HL-60 (cell line): ENCODE results near the gene SMG6.

Experiments used
- DNase-seq, 2 experiments: peaks; one replicate each; pipeline ENCODE4 v3.0.0-alpha.2; 2010 to 2020; ENCODE audit warnings: low read depth in 1 of 2, low spot score in 1 of 2
- H3K27ac ChIP-seq: fragments of 250-450 bp; sonication (Bioruptor Pico); replicated peaks from 2 replicates; pipeline ENCODE4 v1.5.1; 2020; ENCODE audit warnings: mild to moderate bottlenecking, moderate library complexity
- H3K27me3 ChIP-seq: fragments of 250-450 bp; sonication (Bioruptor Pico); 2 replicates; pipeline ENCODE4 v1.5.1; 2021; ENCODE audit warnings: mild to moderate bottlenecking, moderate library complexity; ENCODE audit not compliant: insufficient read depth, poor library complexity, severe bottlenecking
- H3K4me3 ChIP-seq: replicated peaks from 2 replicates; pipeline ENCODE4 v1.5.1; 2011; ENCODE audit warnings: mild to moderate bottlenecking, control low read depth, low read length; ENCODE audit not compliant: insufficient read depth
- CTCF ChIP-seq: IDR thresholded peaks from one replicate; pipeline ENCODE4 v1.5.1; 2011; ENCODE audit warnings: low read length, control low read depth, inconsistent platforms; ENCODE audit not compliant: insufficient read depth
- GABPA ChIP-seq: IDR thresholded peaks from 2 replicates; pipeline ENCODE4 v1.6.1; 2012; ENCODE audit warnings: low read depth
- POLR2AphosphoS5 ChIP-seq: IDR thresholded peaks from 2 replicates; pipeline ENCODE4 v1.6.1; 2012; ENCODE audit warnings: low read depth
- REST ChIP-seq: IDR thresholded peaks from 2 replicates; pipeline ENCODE4 v1.6.1; 2012; ENCODE audit warnings: low read depth; ENCODE audit not compliant: insufficient replicate concordance
- SPI1 ChIP-seq: IDR thresholded peaks from 2 replicates; pipeline ENCODE4 v1.6.1; 2012; ENCODE audit warnings: low read depth, mild to moderate bottlenecking, borderline replicate concordance

SMG6 gene

GRCh38 chr17:2084036-2084765 lies 219.4 kb downstream of the SMG6 start:
- no peaks in the 10 kb centered on the region for H3K27me3 ChIP-seq
- TF ChIP-seq SPI1, result no peak
- no peak for TF ChIP-seq POLR2AphosphoS5
- TF ChIP-seq CTCF, result no peak
- no peak overlapping the region for H3K4me3 ChIP-seq
- DNase-seq, result no peak
- H3K27ac ChIP-seq, result no peak overlapping the region

- DNase-seq, result peak; percentile 81 to 86
- Histone ChIP-seq H3K27me3 (no peaks in the 10 kb centered on the region), H3K27ac (no peak overlapping the region), H3K4me3 (no peak overlapping the region)
- TF ChIP-seq SPI1, result peak; percentile 92
- no peak for TF ChIP-seq CTCF
- peak; percentile 61 for TF ChIP-seq POLR2AphosphoS5
These were observed 220.0 kb downstream of the SMG6 start for GRCh38 chr17:2083613-2084035.

- no peak for TF ChIP-seq POLR2AphosphoS5
- no peak for TF ChIP-seq REST
- TF ChIP-seq SPI1, result no peak
- TF ChIP-seq CTCF, result no peak
- TF ChIP-seq GABPA, result no peak
- Histone ChIP-seq H3K27ac (no peak overlapping the region), H3K4me3 (no peak overlapping the region), H3K27me3 (no peaks in the 10 kb centered on the region)
- no peak for DNase-seq
These were observed 221.4 kb downstream of the SMG6 start for GRCh38 chr17:2082003-2082781.

- Histone ChIP-seq H3K27ac (no peak overlapping the region), H3K4me3 (no peak overlapping the region), H3K27me3 (no peaks in the 10 kb centered on the region)
- TF ChIP-seq CTCF (no peak), GABPA (no peak), POLR2AphosphoS5 (no peak), SPI1 (no peak), REST (no peak)
- no peak for DNase-seq
These were observed 222.0 kb downstream of the SMG6 start for GRCh38 chr17:2081564-2081963.
